A673 (cell line): ENCODE measurements around the gene SNAPIN. TPM values are rescaled to one million over a fixed set of nuclear protein-coding genes. Genes with fewer than 3 reads are reported as not detected.

ENCODE experiments used
- BruUV-seq: library from RNA; stranded (reverse); fragments of 400-500 nt; replicated peaks from 2 replicates; lab custom pipeline; 2021; lab: Mats Ljungman, UMichigan
- CTCF ChIA-PET: fragments of 300-600 bp; sonication (Branson Sonifier 250); formaldehyde crosslinking; loops from one replicate; lab custom pipeline; 2022; ENCODE audit warnings: antibody characterized with exemption; lab: Charles Lee
- POLR2A ChIA-PET: fragments of 300-600 bp; sonication (Branson Sonifier 250); formaldehyde crosslinking; loops from one replicate; lab custom pipeline; 2022; ENCODE audit warnings: antibody characterized with exemption; ENCODE audit not compliant: low non-redundant PET; lab: Charles Lee
- DNase-seq: peaks from one replicate; pipeline ENCODE4 v3.0.0-alpha.2; 2015; ENCODE audit warnings: low spot score
- H3K27ac ChIP-seq: fragments of 200-600 bp; sonication (generic); 2 replicates; pipeline ENCODE4 v1.5.1; 2016; ENCODE audit warnings: mixed run types, low read depth, mild to moderate bottlenecking, mixed read lengths, antibody characterized with exemption, low read length; ENCODE audit not compliant: poor library complexity, severe bottlenecking
- H3K27me3 ChIP-seq: fragments of 200-600 bp; sonication (generic); replicated peaks from 2 replicates; pipeline ENCODE4 v1.6.1; 2017; ENCODE audit warnings: mixed run types, low read depth, mild to moderate bottlenecking, mixed read lengths, antibody characterized with exemption, low read length; ENCODE audit not compliant: insufficient read depth, poor library complexity
- H3K36me3 ChIP-seq: fragments of 200-600 bp; sonication (generic); 2 replicates; pipeline ENCODE4 v1.6.1; 2016; ENCODE audit warnings: mixed run types, mild to moderate bottlenecking, mixed read lengths, antibody characterized with exemption, low read length; ENCODE audit not compliant: insufficient read depth, poor library complexity, severe bottlenecking
- H3K4me1 ChIP-seq: fragments of 200-600 bp; sonication (generic); 2 replicates; pipeline ENCODE4 v1.6.1; 2017; ENCODE audit warnings: mixed run types, mild to moderate bottlenecking, mixed read lengths, antibody characterized with exemption, low read length; ENCODE audit not compliant: insufficient read depth, poor library complexity, severe bottlenecking
- H3K4me3 ChIP-seq: fragments of 200-600 bp; sonication (generic); 2 replicates; pipeline ENCODE4 v1.5.1; 2016; ENCODE audit warnings: low read depth, mixed run types, mild to moderate bottlenecking, mixed read lengths, low read length; ENCODE audit not compliant: poor library complexity, severe bottlenecking
- H3K9me3 ChIP-seq: fragments of 200-600 bp; sonication (generic); 2 replicates; pipeline ENCODE4 v1.6.1; 2016; ENCODE audit warnings: mixed run types, low read depth, mild to moderate bottlenecking, mixed read lengths, antibody characterized with exemption, low read length; ENCODE audit not compliant: poor library complexity, severe bottlenecking
- CTCF ChIP-seq: fragments of 300-800, 200-600 bp; sonication (generic); conservative IDR thresholded peaks from 2 replicates; pipeline ENCODE4 v1.5.1; 2017; ENCODE audit warnings: low read depth, mild to moderate bottlenecking, antibody characterized with exemption, low read length, moderate library complexity, mixed read lengths
- EZH2 ChIP-seq: fragments of 200-600 bp; sonication (generic); IDR thresholded peaks from 2 replicates; pipeline ENCODE4 v1.6.1; 2017; ENCODE audit warnings: borderline replicate concordance, low read depth, mild to moderate bottlenecking, mixed read lengths, antibody characterized with exemption, low read length; ENCODE audit not compliant: poor library complexity, severe bottlenecking
- intact Hi-C: fragments of 100-400 bp; cut with micrococcal nuclease; formaldehyde crosslinking; loops from one replicate; pipeline ENCODE4 v1.10.0; 2022; ENCODE audit not compliant: unreplicated experiment
- total RNA-seq: library from RNA; stranded (reverse); gene quantifications from 2 replicates; pipeline ENCODE4 v1.2.3, GENCODE V29; 2021

SNAPIN gene
- total RNA-seq, 1 experiment from 2014 or later, result 47.4 TPM

GRCh38 chr1:153628638-153629342 lies 29.7 kb upstream of the SNAPIN start:
- Histone ChIP-seq H3K4me3 (no peak overlapping the region), H3K4me1 (peaks cover 23% of the 10 kb centered on the region), H3K9me3 (no peaks in the 10 kb centered on the region), H3K27ac (no peak overlapping the region), H3K36me3 (no peaks in the 10 kb centered on the region), H3K27me3 (no peaks in the 10 kb centered on the region)
- BruUV-seq, result no TSS peak
- TF ChIP-seq CTCF, result no peak
- TF ChIP-seq EZH2, result no peak
- POLR2A ChIA-PET, result no interaction called here
- intact Hi-C loops, result no loop called here
- CTCF ChIA-PET, result no interaction called here
- DNase-seq, result no peak

DNA sequence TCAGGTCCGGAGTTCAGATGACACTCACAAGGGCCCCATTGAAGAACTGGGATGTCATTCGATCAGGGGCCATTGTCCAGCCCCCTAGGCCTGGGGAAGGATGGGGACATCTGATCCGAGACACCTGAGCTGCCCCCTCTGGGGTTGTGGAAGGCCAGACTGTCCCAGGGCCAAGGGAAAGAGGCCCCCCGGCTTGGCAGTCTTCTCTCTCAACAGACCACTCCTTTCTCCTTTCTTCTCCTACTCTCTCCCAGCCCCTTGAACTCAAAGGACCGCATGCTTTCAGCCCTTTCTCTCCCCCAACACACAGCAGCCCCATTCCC lies 29.2 kb upstream of the SNAPIN start:
- H3K4me3 ChIP-seq, result no peak overlapping the region
- H3K9me3 ChIP-seq, result no peaks in the 10 kb centered on the region
- CTCF ChIA-PET, result no interaction called here
- H3K27me3 ChIP-seq, result no peaks in the 10 kb centered on the region
- intact Hi-C loops, result no loop called here
- no peak for DNase-seq
- no peaks in the 10 kb centered on the region for H3K36me3 ChIP-seq
- POLR2A ChIA-PET, result no interaction called here
- H3K27ac ChIP-seq, result no peak overlapping the region
- TF ChIP-seq CTCF (no peak), EZH2 (no peak)
- BruUV-seq, result no TSS peak
- H3K4me1 ChIP-seq, result peaks cover 23% of the 10 kb centered on the region

GRCh38 chr1:153629971-153630370 lies 28.5 kb upstream of the SNAPIN start:
- POLR2A ChIA-PET, result no interaction called here
- peaks cover 23% of the 10 kb centered on the region for H3K4me1 ChIP-seq
- no peaks in the 10 kb centered on the region for H3K9me3 ChIP-seq
- intact Hi-C loops, result loop anchor here (5.0 kb wide), 1 partner anchor 98 kb away; no protein-coding TSS in a partner anchor
- H3K27me3 ChIP-seq, result no peaks in the 10 kb centered on the region
- no peak for DNase-seq
- CTCF ChIA-PET, result no interaction called here
- BruUV-seq, result no TSS peak
- TF ChIP-seq EZH2 (no peak), CTCF (no peak)
- H3K36me3 ChIP-seq, result no peaks in the 10 kb centered on the region
- H3K27ac ChIP-seq, result no peak overlapping the region
- no peak overlapping the region for H3K4me3 ChIP-seq
